Measurements from ENCODE around the gene STUM.
"Not testable (repeated sequence)": the region's sequence is repeated elsewhere in the genome, so short reads cannot be mapped to it uniquely, and the experiment has no call there.

STUM gene

GRCh38 chr1:226581650-226582330, 33.2 kb downstream of the STUM start:
- no peak for TF ChIP-seq JUND (IDR thresholded peaks at IDR 0.05; ENCODE audit: low read depth)
- in situ Hi-C loops (cut with HindIII; ENCODE audit: low pct_unique_long_range_greater_than_20kb, low sequenced_read_pairs) = no loop called here
- no peak for DNase-seq (ENCODE audit: low read depth in 1 of 2, low spot score in 1 of 2)

- in situ Hi-C loops (cut with HindIII; ENCODE audit: low pct_unique_long_range_greater_than_20kb, low sequenced_read_pairs) = no loop called here
- DNase-seq (ENCODE audit: low read depth in 1 of 2, low spot score in 1 of 2) = no peak
- no peak for TF ChIP-seq JUND (IDR thresholded peaks at IDR 0.05; ENCODE audit: low read depth)
Observed at GRCh38 chr1:226582966-226583365, 34.4 kb downstream of the STUM start.

GRCh38 chr1:226584164-226584563, 35.6 kb downstream of the STUM start:
- TF ChIP-seq JUND (IDR thresholded peaks at IDR 0.05; ENCODE audit: low read depth) = no peak
- in situ Hi-C loops (cut with HindIII; ENCODE audit: low pct_unique_long_range_greater_than_20kb, low sequenced_read_pairs) = no loop called here
- no peak for DNase-seq (ENCODE audit: low read depth in 1 of 2, low spot score in 1 of 2)

GRCh38 chr1:226586116-226586515, 37.6 kb downstream of the STUM start:
- DNase-seq (ENCODE audit: low read depth in 1 of 2, low spot score in 1 of 2) = no peak
- in situ Hi-C loops (cut with HindIII; ENCODE audit: low pct_unique_long_range_greater_than_20kb, low sequenced_read_pairs) = no loop called here
- no peak for TF ChIP-seq JUND (IDR thresholded peaks at IDR 0.05; ENCODE audit: low read depth)

DNA sequence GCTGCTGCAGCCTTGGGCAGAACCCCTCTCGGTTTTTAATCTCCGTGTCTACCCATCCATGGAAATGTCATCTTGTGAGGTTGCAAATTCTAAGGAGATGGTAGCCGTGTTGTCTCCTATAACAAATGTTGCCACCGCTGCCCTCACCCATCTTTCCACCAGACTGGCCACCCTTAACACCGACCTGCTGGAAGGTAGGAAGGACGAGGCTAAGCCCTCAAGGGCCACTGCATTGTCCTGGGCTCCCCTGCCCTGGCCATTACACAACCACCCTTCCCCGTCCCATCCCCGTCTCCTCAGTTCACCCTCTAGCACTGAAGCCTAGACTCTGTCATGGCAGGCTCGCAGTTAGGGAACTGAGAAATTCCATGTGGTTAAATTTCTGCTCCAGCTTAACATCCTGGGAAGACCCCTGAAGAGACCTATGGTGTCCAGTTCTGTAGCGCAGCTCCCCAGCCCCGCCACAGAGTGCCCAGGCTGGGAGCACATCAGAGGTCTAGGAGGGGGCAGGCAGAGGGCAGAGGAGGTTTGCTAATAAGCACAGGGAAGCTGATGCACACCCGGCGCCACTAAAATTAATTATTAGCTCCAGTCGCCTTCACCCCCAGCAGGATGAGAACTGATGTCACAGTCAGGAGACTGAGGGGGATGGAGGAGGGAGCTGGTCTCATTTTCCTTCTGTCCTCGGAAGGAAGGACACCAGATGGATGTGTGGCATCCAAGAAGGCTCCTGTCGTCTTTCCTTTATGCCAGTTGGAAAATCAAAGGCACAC, 38.3 kb downstream of the STUM start:
- no peak for DNase-seq (ENCODE audit: low read depth in 1 of 2, low spot score in 1 of 2)
- no peak for TF ChIP-seq JUND (IDR thresholded peaks at IDR 0.05; ENCODE audit: low read depth)
- in situ Hi-C loops (cut with HindIII; ENCODE audit: low pct_unique_long_range_greater_than_20kb, low sequenced_read_pairs) = no loop called here

DNA sequence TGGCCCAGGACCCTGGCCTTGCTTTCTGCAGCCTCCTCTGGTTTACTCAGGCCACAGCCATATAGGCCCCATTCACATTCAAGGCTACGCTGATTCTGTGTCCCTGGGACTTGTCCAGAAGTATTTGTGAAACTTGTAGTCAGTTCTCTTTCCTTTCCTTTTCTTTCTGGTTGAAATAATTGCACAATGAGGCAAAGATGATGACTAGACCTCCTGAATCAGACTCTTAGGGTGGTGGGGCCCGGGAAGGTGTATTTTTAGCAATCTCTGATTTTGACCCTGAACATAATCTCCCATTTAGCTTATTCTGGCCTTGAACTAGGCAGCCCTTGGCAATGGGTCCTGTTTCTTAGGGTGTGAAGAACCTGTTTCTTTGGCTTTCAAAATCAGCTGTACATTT, 39.9 kb downstream of the STUM start:
- in situ Hi-C loops (cut with HindIII; ENCODE audit: low pct_unique_long_range_greater_than_20kb, low sequenced_read_pairs) = no loop called here
- no peak for TF ChIP-seq JUND (IDR thresholded peaks at IDR 0.05; ENCODE audit: low read depth)

GRCh38 chr1:226589008-226589733, 40.6 kb downstream of the STUM start:
- in situ Hi-C loops (cut with HindIII; ENCODE audit: low pct_unique_long_range_greater_than_20kb, low sequenced_read_pairs) = no loop called here
- TF ChIP-seq JUND (IDR thresholded peaks at IDR 0.05; ENCODE audit: low read depth) = no peak
- no peak for DNase-seq (ENCODE audit: low read depth in 1 of 2, low spot score in 1 of 2)

More for the DNA sequence above, 39.9 kb downstream of the STUM start:
- no peak for DNase-seq (ENCODE audit: low read depth in 1 of 2, low spot score in 1 of 2)

- no peak for TF ChIP-seq JUND (IDR thresholded peaks at IDR 0.05; ENCODE audit: low read depth)
- no peak for DNase-seq (ENCODE audit: low read depth in 1 of 2, low spot score in 1 of 2)
- in situ Hi-C loops (cut with HindIII; ENCODE audit: low pct_unique_long_range_greater_than_20kb, low sequenced_read_pairs) = no loop called here
Observed at GRCh38 chr1:226590614-226591013, 42.0 kb downstream of the STUM start.

DNA sequence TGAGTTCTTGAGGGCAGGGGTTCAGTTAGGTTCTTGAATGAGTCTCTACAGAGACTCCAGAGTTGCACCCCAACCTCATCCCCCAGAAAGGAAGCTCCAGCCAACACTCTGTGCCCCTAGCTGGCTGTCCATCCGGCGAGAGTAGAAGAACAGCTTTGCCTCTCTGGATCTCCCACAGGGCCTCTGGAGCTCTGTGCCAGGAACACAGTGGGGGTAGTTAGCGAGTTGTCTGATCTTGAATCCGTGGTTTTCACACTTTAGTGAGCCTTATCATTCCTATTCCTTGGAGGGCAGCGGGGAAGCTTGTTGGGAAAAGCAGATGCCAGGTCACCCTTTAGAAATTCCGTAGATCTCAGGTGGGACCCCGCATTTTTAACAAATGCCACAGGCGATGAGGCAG, 45.0 kb downstream of the STUM start:
- DNase-seq (ENCODE audit: low read depth in 1 of 2, low spot score in 1 of 2) = no peak
- in situ Hi-C loops (cut with HindIII; ENCODE audit: low pct_unique_long_range_greater_than_20kb, low sequenced_read_pairs) = no loop called here
- TF ChIP-seq JUND (IDR thresholded peaks at IDR 0.05; ENCODE audit: low read depth) = no peak

DNA sequence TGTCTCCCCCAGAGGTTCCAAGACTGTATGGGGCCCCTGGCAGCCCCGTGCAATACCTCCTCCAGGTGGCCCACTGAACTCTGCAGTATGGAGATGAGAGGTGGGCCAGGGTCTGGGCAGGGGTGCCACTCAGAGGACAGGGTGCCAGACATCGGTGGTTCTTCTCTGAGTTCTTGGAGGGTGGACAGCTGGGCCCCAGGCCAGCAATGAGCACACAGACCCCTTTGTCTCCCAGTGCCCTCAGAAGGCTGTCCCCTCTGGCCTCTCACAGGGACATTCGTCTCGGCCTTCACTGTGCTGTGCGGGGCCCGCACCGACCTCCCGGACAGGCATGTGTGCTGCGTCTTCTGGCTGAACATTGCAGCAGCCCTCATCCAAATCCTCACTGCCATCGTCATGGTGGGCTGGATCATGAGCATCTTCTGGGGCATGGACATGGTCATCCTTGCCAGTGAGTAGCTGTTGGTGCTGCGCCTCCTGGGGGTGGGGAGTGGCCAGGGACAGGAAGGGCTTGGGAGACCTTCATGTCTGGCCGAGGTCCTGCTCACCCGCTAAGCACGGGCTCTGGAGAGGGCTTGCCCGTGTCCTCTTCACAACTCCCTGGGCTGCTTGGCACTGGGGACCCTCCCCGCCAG, 48.1 kb downstream of the STUM start:
- TF ChIP-seq JUND (IDR thresholded peaks at IDR 0.05; ENCODE audit: low read depth) = no peak
- DNase-seq (ENCODE audit: low read depth in 1 of 2, low spot score in 1 of 2) = no peak
- in situ Hi-C loops (cut with HindIII; ENCODE audit: low pct_unique_long_range_greater_than_20kb, low sequenced_read_pairs) = no loop called here

- TF ChIP-seq JUND (IDR thresholded peaks at IDR 0.05; ENCODE audit: low read depth) = no peak
- no peak for DNase-seq (ENCODE audit: low read depth in 1 of 2, low spot score in 1 of 2)
- in situ Hi-C loops (cut with HindIII; ENCODE audit: low pct_unique_long_range_greater_than_20kb, low sequenced_read_pairs) = no loop called here
Observed at GRCh38 chr1:226597616-226598454, 49.3 kb downstream of the STUM start.

- in situ Hi-C loops (cut with HindIII; ENCODE audit: low pct_unique_long_range_greater_than_20kb, low sequenced_read_pairs) = no loop called here
- no peak for TF ChIP-seq JUND (IDR thresholded peaks at IDR 0.05; ENCODE audit: low read depth)
- DNase-seq (ENCODE audit: low read depth in 1 of 2, low spot score in 1 of 2) = peak in 1 of 2 experiments; percentile 16
Observed at GRCh38 chr1:226598455-226598849, 49.9 kb downstream of the STUM start.

DNA sequence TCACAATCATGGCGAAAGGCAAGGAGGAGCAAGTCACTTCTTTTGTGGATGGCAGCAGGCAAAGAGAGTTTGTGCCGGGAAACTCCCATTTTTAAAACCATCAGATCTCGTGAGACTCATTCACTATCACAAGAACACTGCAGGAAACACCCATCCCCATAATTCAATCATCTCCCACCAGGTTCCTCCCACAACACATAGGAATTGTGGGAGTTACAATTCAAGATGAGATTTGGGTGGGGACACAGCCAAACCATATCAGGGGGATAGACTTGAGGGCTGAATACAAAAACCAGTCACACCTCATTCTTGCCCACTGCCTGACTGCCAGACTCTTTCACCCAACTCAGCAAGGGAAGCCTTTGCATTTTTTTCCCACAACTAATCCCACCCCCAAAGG, 50.4 kb downstream of the STUM start:
- DNase-seq (ENCODE audit: low read depth in 1 of 2, low spot score in 1 of 2); in situ Hi-C loops (cut with HindIII; ENCODE audit: low pct_unique_long_range_greater_than_20kb, low sequenced_read_pairs): not testable (repeated sequence)

Data from T47D (cell line).